GM12878 (cell line): ENCODE results near the gene RANGRF. TPM values are rescaled to one million over a fixed set of nuclear protein-coding genes. Genes with fewer than 3 reads are reported as not detected.

ENCODE experiments used
- ATAC-seq: fragments of 200-7000 bp; cut with Tn5 transposase; 3 replicates; pipeline ENCODE4 v1.9.1; 2020; ENCODE audit warnings: mild to moderate bottlenecking, moderate library complexity
- BruUV-seq: library from RNA; stranded (reverse); fragments of 400-500 nt; replicated peaks from 2 replicates; lab custom pipeline; 2021; lab: Mats Ljungman, UMichigan
- CTCF ChIA-PET: fragments of 300-600 bp; sonication (Branson Sonifier 250); formaldehyde crosslinking; extraction: SDS; loops from one replicate; lab custom pipeline; 2021; ENCODE audit warnings: inconsistent platforms; lab: Yijun Ruan, JAX
- POLR2A ChIA-PET: fragments of 350-600 bp; formaldehyde crosslinking; extraction: SDS; loops from one replicate; lab custom pipeline; 2021; ENCODE audit warnings: inconsistent platforms; lab: Charles Lee
- RAD21 ChIA-PET: fragments of 300-600 bp; sonication (Branson Sonifier 250); formaldehyde crosslinking; loops from one replicate; lab custom pipeline; 2023; ENCODE audit warnings: antibody characterized with exemption; ENCODE audit not compliant: unreplicated experiment; lab: Charles Lee
- SMC1A ChIA-PET: fragments of 300-600 bp; sonication (Branson Sonifier 250); formaldehyde crosslinking; loops from one replicate; lab custom pipeline; 2023; ENCODE audit not compliant: unreplicated experiment, uncharacterized antibody; lab: Charles Lee
- DNase-seq: peaks from one replicate; pipeline ENCODE4 v3.0.0-alpha.2; 2011; ENCODE audit warnings: low read depth, low spot score
- FAIRE-seq: peaks from 3 replicates; lab custom pipeline; 2011; peaks lifted over from hg19 to GRCh38; lab: Jason Lieb, UNC
- H2AFZ ChIP-seq: 2 replicates; pipeline ENCODE4 v1.6.0; 2011; ENCODE audit warnings: low read depth, low read length, control low read depth; ENCODE audit not compliant: control insufficient read depth
- H3K27ac ChIP-seq: 2 replicates; pipeline ENCODE4 v1.5.1; 2011; ENCODE audit warnings: control low read depth; ENCODE audit not compliant: control insufficient read depth, insufficient read depth
- H3K27me3 ChIP-seq, 2 experiments: replicated peaks in 1 of 2; 2 replicates each; pipeline versions ENCODE4 v1.6.0 to v1.6.1; 2011; ENCODE audit warnings: low read length in 1 of 2; ENCODE audit not compliant: control insufficient read depth in 2 of 2, insufficient read depth in 2 of 2
- H3K36me3 ChIP-seq, 2 experiments: 2 replicates each; pipeline ENCODE4 v1.5.1; 2011; ENCODE audit warnings: low read length in 1 of 2; ENCODE audit not compliant: control insufficient read depth in 2 of 2, insufficient read depth in 2 of 2
- H3K4me1 ChIP-seq: 2 replicates; pipeline ENCODE4 v1.6.1; 2011; ENCODE audit warnings: mild to moderate bottlenecking, low read length, moderate library complexity, mixed read lengths; ENCODE audit not compliant: control insufficient read depth, insufficient read depth
- H3K4me2 ChIP-seq: 2 replicates; pipeline ENCODE4 v1.6.0; 2011; ENCODE audit warnings: control low read depth; ENCODE audit not compliant: control insufficient read depth, insufficient read depth
- H3K4me3 ChIP-seq: fragments of 200-600 bp; sonication (generic); 2 replicates; pipeline ENCODE4 v1.5.1; 2016
- H3K79me2 ChIP-seq: 2 replicates; pipeline ENCODE4 v1.6.0; 2011; ENCODE audit warnings: low read length; ENCODE audit not compliant: control insufficient read depth, insufficient read depth
- H3K9ac ChIP-seq: 2 replicates; pipeline ENCODE4 v1.8.0; 2011; ENCODE audit warnings: low read length, control low read depth, mixed read lengths; ENCODE audit not compliant: control insufficient read depth, insufficient read depth
- H3K9me3 ChIP-seq: replicated peaks from 3 replicates; pipeline ENCODE4 v1.5.1; 2011; ENCODE audit warnings: mild to moderate bottlenecking, low read length; ENCODE audit not compliant: control insufficient read depth, insufficient read depth
- H4K20me1 ChIP-seq: 2 replicates; pipeline ENCODE4 v1.6.0; 2011; ENCODE audit not compliant: control insufficient read depth, insufficient read depth
- ATF3 ChIP-seq: IDR thresholded peaks from 2 replicates; pipeline ENCODE4 v1.6.1; 2011; ENCODE audit warnings: low read depth, mild to moderate bottlenecking, low read length, moderate library complexity, borderline replicate concordance; ENCODE audit errors: extremely low read depth
- BCL3 ChIP-seq: IDR thresholded peaks from 2 replicates; pipeline ENCODE4 v1.6.1; 2011; ENCODE audit warnings: borderline replicate concordance, low read depth, mild to moderate bottlenecking, moderate library complexity, low read length; ENCODE audit not compliant: insufficient read depth, poor library complexity, severe bottlenecking
- CBX3 ChIP-seq: fragments of 200-600 bp; sonication (generic); IDR thresholded peaks from 2 replicates; pipeline ENCODE4 v1.6.1; 2016; ENCODE audit warnings: low read depth, borderline replicate concordance
- CREM ChIP-seq: IDR thresholded peaks from 2 replicates; pipeline ENCODE4 v1.6.1; 2014; ENCODE audit warnings: antibody characterized with exemption, low read depth
- IKZF1 ChIP-seq: fragments of 450-650 bp; conservative IDR thresholded peaks from 2 replicates; pipeline ENCODE4 v1.6.1; 2017; ENCODE audit warnings: antibody characterized with exemption, mild to moderate bottlenecking
- IRF4 ChIP-seq: IDR thresholded peaks from 2 replicates; pipeline ENCODE4 v1.6.1; 2011; ENCODE audit warnings: low read depth, low read length
- KDM1A ChIP-seq: fragments of 200-600 bp; sonication (generic); IDR thresholded peaks from 2 replicates; pipeline ENCODE4 v1.6.1; 2016; ENCODE audit warnings: borderline replicate concordance
- NFYA ChIP-seq: IDR thresholded peaks from 2 replicates; pipeline ENCODE4 v1.6.1; 2011; ENCODE audit warnings: low read depth, mild to moderate bottlenecking, low read length, improper control_type of control experiment, borderline replicate concordance
- SMC3 ChIP-seq: IDR thresholded peaks from 2 replicates; pipeline ENCODE4 v1.6.1; 2011; ENCODE audit warnings: low read length, improper control_type of control experiment, borderline replicate concordance
- TCF7 ChIP-seq: IDR thresholded peaks from 2 replicates; pipeline ENCODE4 v1.6.1; 2014; ENCODE audit warnings: antibody characterized with exemption, borderline replicate concordance
- YY1 ChIP-seq: IDR thresholded peaks from 2 replicates; pipeline ENCODE4 v1.6.1; 2011; ENCODE audit warnings: low read depth, mild to moderate bottlenecking, low read length
- ZNF207 ChIP-seq: fragments of 450-650 bp; IDR thresholded peaks from 2 replicates; pipeline ENCODE4 v1.6.1; 2014; ENCODE audit warnings: antibody characterized with exemption, mild to moderate bottlenecking, borderline replicate concordance
- ZSCAN29 ChIP-seq: fragments of 450-650 bp; IDR thresholded peaks from 2 replicates; pipeline ENCODE4 v1.6.1; 2017; ENCODE audit warnings: mild to moderate bottlenecking, moderate library complexity
- ZZZ3 ChIP-seq: IDR thresholded peaks from 2 replicates; pipeline ENCODE4 v1.6.1; 2011; ENCODE audit warnings: low read depth; ENCODE audit not compliant: control insufficient read depth, insufficient read length
- WGBS: methylation state at CpG from one replicate; pipeline ENCODE4 v1.1.6; 2016; ENCODE audit warnings: low lambda C conversion rate; ENCODE audit not compliant: insufficient replicate concordance, insufficient coverage; ENCODE audit errors: missing lambda C conversion rate; 5-methylcytosine and 5-hydroxymethylcytosine counted together
- in situ Hi-C: fragments of 300-500 bp; cut with MboI; formaldehyde crosslinking; loops from 9 replicates; pipeline ENCODE4 v1.14.3; 2018; ENCODE audit warnings: mixed read lengths
- intact Hi-C: fragments of 100-400 bp; cut with micrococcal nuclease; formaldehyde crosslinking; loops from one replicate; pipeline ENCODE4 v1.14.2; 2022; ENCODE audit not compliant: unreplicated experiment
- polyA plus RNA-seq, 11 experiments: library from polyadenylated mRNA; depleted of rRNA in 4 of 11; unstranded in 6 of 11; stranded (reverse) in 5 of 11; fragments of >200 nt; fragmentation: Nextera tagmentation in 4 of 11; fragmentation: Illumina TruSeq in 1 of 11; extraction: Ambion mirVana in 4 of 11; extraction: Trizol in 1 of 11; gene quantifications; 1 replicate in 1 of 11; 2 replicates in 10 of 11; pipeline versions ENCODE4 v1.2.1 to v1.2.3, GENCODE V29; 2011 to 2016; ENCODE audit warnings: inconsistent platforms in 2 of 11, missing spikeins in 2 of 11, low read depth in 1 of 11
- total RNA-seq, 4 experiments: library from RNA; depleted of rRNA in 3 of 4; stranded (reverse); fragments of >200 nt in 3 of 4; fragmentation: Illumina TruSeq in 1 of 4; extraction: Trizol in 1 of 4; gene quantifications; 2 replicates each; pipeline versions ENCODE4 v1.2.1 to v1.2.3, GENCODE V29; 2013 to 2021

Gene RANGRF
- total and polyA plus RNA-seq, 10 of the 15 experiments (the other 5 are each of a cell fraction or from before 2014, with no cell fraction given), result 30.1 to 181 (median 61.4) TPM

- ChIA-PET RAD21 (no interaction called here), CTCF (interaction anchor here (0.7 to 1.7 kb wide), 4 partner anchors 10 to 420 kb away, joined by 3 to 5 read pairs (median 4); no protein-coding TSS in a partner anchor), SMC1A (no interaction called here), POLR2A (interaction anchor here (0.6 kb wide), 1 partner anchor 277 kb away, joined by 7 read pairs; no protein-coding TSS in a partner anchor)
- 0 out of 2 replicates have a peak, but pooled peaks cover 2% of the 10 kb centered on the region for H3K4me1 ChIP-seq
- H2AFZ ChIP-seq, result peak overlapping the region; percentile 51
- DNase-seq, result no peak
- no peak for TF ChIP-seq IKZF1
- TF ChIP-seq ZNF207, result no peak
- no peak for TF ChIP-seq KDM1A
- no peak for TF ChIP-seq CREM
- H3K9ac ChIP-seq, result no peak overlapping the region; the same call in 1 of the 2 replicates
- no peak overlapping the region for H3K27ac ChIP-seq
- no peak for FAIRE-seq
- peaks cover 2 to 10% of the 10 kb centered on the region in 2 experiments; a peak in 3 of 4 replicates for H3K27me3 ChIP-seq
- no TSS peak for BruUV-seq
- H3K36me3 ChIP-seq, result no peaks in the 10 kb centered on the region
- H3K4me3 ChIP-seq, result no peak overlapping the region
- in situ Hi-C loops (no loop called here), intact Hi-C loops (no loop called here)
- H3K9me3 ChIP-seq, result no peaks in the 10 kb centered on the region
- H3K79me2 ChIP-seq, result no peaks in the 10 kb centered on the region
- WGBS, result 7% methylated on average over 36 of the region's 48 CpGs
- no peaks in the 10 kb centered on the region for H4K20me1 ChIP-seq
- H3K4me2 ChIP-seq, result peak overlapping the region; percentile 71
- peak; percentile 38; the same call in 2 of the 3 replicates for ATAC-seq
Observed at GRCh38 chr17:8326511-8327302, 38.2 kb downstream of the RANGRF start.

GRCh38 chr17:8327303-8327649, 38.8 kb downstream of the RANGRF start:
- H3K9me3 ChIP-seq, result no peaks in the 10 kb centered on the region
- SMC1A ChIA-PET, result no interaction called here
- CTCF ChIA-PET, result interaction anchor here (0.7 to 1.5 kb wide), 2 partner anchors 11 to 104 kb away, joined by 3 to 4 read pairs; no protein-coding TSS in a partner anchor
- BruUV-seq, result no TSS peak
- H4K20me1 ChIP-seq, result no peaks in the 10 kb centered on the region
- FAIRE-seq, result no peak
- H3K4me1 ChIP-seq, result 0 out of 2 replicates have a peak, but pooled peaks cover 2% of the 10 kb centered on the region
- H3K27me3 ChIP-seq, result peaks cover 2 to 10% of the 10 kb centered on the region in 2 experiments; a peak in 3 of 4 replicates
- no peak for DNase-seq
- WGBS, result 49% methylated on average over 20 of the region's 25 CpGs
- H2AFZ ChIP-seq, result peak overlapping the region; percentile 51
- H3K36me3 ChIP-seq, result no peaks in the 10 kb centered on the region
- in situ Hi-C loops, result no loop called here
- H3K4me3 ChIP-seq, result no peak overlapping the region
- intact Hi-C loops, result no loop called here
- H3K9ac ChIP-seq, result no peak overlapping the region
- POLR2A ChIA-PET, result no interaction called here
- H3K4me2 ChIP-seq, result peak overlapping the region; percentile 71
- H3K79me2 ChIP-seq, result no peaks in the 10 kb centered on the region
- no peak for ATAC-seq
- RAD21 ChIA-PET, result interaction anchor here (0.6 kb wide), 1 partner anchor 155 kb away, joined by 4 read pairs; no protein-coding TSS in a partner anchor
- H3K27ac ChIP-seq, result no peak overlapping the region
- TF ChIP-seq CBX3, result no peak
- TF ChIP-seq IRF4, result no peak
- TF ChIP-seq NFYA, result no peak
- TF ChIP-seq ZSCAN29, result no peak
- no peak for TF ChIP-seq ZZZ3
- TF ChIP-seq BCL3, result no peak
- TF ChIP-seq ATF3, result no peak
- no peak for TF ChIP-seq YY1
- no peak for TF ChIP-seq SMC3
- no peak for TF ChIP-seq TCF7
